GM21423 (cell line): Measurements from ENCODE around the gene TXNRD1.
"Not testable (repeated sequence)": the region's sequence is repeated elsewhere in the genome, so short reads cannot be mapped to it uniquely, and the experiment has no call there.

Experiments used
- ATAC-seq: cut with Tn5 transposase; IDR thresholded peaks from one replicate; pipeline ENCODE4 v1.9.1; 2021; ENCODE audit warnings: mild to moderate bottlenecking, moderate library complexity; ENCODE audit not compliant: unreplicated experiment

Gene TXNRD1

DNA sequence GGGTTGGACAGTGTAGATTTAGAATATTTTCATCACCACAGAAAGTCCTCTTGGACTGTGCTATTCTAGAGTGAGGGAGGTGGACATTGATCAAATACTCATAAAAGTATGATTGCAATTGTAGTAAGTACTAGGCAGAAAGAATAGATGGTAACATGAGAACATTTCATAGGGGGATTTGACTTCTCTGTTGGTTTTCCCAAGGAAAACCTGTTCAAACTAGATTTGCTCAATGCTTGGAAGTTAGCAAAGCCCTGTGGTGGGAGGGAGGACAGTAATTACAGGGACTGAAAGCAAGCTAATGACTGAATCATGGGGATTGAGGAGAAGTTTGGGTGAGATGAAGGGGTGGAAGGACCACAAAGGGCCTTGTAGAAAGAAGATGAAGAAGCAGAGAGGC lies 63.6 kb downstream of the TXNRD1 start:
- ATAC-seq = no peak

DNA sequence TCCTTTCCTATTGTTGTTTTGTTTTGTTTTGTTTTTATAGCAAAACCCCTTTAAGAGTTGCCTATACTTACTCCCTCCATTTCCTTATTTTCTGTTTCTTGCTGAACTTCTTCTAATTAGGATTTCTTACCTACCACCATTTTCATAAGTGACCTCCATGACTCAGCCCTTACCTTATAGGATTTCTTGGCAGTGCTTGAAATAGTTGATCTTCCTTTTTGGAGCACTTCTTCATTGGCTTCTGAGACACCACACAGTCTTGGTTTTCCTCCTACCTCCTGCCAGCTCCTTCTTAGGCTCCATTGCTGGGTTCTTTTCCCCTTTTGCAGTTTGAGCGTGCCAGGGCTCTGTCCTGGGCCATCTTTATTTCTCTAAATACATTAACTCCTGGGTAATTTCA lies 64.5 kb downstream of the TXNRD1 start:
- ATAC-seq = no peak

DNA sequence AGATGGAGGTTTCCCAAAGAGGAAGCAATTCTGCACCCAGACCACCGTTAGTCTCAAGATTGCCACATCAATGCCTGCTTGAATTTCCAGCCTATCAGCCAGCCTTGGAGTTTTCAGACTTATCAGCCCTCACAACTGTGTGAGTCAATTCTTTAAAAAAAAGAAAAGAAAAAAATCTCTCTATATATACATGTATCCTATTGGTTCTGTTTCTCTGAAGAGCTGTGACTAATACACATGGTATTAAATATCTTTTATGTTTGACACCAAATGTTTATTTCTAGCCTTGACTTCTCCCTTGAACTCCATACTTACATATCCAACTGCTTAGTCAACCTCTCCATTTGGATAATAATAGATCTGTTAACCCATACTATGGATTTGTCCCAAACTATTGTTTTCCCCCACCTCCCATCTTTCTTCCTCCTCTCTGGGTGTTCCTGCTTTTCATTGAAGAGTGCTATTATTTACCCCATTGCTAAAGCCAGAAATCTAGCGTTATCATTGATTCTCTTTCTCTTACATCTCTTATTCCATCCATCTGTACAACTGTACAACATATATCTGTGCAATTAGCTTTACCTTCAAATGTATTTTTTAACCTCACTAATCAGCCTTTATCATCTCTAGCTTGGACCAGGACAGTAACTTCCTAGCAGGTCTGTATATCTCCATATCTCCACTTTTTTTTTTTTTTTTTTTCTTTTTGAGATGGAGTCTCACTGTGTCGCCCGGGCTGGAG lies 65.3 kb downstream of the TXNRD1 start:
- ATAC-seq = no peak

DNA sequence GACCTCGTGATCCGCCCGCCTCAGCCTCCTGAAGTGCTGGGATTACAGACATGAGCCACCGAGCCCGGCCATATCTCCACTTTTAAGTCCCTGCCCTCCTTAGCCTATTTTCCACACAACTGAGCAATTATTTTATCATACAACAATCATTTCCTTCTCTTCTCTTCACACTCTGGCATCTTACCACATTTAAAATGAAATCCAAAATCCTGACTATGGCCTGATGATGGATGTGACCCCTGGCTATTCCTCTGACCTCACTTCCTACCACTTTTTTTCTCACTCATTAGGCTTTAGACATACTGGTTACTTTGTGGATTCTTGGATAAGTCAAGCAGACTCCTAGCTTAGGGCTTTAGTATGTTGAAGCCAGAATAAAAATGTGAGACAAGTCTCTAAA lies 66.1 kb downstream of the TXNRD1 start:
- ATAC-seq = no peak

DNA sequence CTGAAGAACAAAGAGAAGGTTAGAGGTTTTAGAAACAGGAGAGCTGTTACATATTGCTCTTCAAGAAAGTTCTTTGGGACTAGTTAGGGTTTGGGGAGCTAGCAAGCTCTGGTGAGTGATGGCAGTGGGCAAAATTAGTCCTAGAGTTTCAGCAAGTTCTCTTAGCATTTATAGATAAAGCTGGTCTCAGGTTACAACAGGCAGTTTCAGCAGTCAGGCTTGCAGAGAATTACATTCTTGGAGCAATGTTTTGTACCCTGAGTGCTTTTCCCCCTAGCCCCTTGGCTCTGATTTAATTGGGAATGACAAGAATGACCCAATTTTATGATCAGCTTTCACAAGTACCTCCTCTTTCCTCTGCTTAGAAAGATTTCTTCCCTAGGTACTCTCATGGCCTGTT lies 66.5 kb downstream of the TXNRD1 start:
- ATAC-seq = no peak

DNA sequence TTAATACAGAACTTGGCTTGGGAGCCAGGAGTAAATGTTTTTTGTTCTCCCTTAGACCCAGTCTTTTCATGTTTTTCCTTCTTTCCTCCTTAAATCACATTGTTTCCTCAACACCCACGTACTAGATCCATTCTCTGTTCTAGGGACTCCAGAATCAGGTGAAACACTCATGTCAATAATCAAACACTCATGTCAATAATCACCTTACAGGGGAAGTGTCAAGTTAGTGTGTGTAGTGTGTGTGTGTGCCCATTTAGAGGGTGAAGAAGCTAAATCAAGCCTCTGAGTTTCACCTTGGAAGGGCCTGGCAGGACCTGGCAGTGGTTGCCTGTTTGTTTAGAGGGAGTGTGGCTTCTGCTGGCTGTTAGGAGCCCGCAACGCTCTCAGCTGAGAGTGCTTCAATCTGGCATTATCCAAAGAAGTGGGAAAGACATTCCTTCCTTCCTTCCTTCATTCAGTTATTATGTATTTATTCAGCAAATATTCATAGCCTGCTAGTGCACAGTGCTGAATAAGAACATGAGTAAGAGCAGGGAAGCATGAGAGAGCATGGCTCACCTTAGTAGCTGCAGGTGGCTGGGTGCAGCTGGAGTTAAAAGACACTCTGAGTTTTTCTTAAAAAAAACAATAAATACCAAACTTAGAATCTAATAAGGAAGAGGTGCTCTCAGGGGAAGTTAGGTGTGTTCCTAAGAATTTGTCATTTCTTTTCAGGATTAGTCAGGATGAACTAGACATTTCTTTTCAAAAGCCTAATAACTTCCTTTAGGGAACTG lies 70.3 kb downstream of the TXNRD1 start:
- no peak for ATAC-seq

DNA sequence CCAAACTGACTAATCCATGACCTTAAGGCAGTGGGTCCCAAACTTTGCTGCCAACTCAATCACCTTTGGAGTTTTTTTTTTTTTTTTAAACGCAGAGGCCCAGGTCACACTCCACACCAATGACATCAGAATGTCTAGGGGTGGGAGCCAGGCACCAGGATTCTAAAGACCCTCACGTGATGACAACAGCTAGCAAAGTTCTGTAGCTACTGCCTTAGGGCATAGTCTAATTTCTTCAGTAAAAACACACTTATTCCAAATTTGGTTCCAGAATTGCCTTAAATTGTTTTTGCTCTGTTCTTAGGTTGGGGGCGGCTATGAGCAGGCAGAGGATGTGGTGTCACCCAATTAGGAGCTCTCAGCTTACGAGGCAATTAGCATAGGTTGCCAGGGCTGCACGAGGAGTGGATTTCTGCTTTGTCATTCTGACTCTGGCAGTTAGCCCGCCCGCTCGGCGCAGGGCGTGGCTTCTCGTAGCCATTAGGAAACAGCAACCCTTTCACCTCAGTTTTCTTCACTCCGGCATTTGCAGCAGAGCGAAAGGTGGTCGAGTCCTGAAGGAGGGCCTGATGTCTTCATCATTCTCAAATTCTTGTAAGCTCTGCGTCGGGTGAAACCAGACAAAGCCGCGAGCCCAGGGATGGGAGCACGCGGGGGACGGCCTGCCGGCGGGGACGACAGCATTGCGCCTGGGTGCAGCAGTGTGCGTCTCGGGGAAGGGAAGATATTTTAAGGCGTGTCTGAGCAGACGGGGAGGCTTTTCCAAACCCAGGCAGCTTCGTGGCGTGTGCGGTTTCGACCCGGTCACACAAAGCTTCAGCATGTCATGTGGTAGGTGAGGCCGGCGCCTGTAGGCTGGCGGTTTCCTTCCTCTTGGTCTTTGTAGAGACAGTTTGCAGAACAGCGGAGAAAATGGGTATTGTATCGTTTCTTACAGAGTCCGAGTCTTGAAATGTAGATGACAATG lies 71.2 kb downstream of the TXNRD1 start:
- ATAC-seq = peak; percentile 88

DNA sequence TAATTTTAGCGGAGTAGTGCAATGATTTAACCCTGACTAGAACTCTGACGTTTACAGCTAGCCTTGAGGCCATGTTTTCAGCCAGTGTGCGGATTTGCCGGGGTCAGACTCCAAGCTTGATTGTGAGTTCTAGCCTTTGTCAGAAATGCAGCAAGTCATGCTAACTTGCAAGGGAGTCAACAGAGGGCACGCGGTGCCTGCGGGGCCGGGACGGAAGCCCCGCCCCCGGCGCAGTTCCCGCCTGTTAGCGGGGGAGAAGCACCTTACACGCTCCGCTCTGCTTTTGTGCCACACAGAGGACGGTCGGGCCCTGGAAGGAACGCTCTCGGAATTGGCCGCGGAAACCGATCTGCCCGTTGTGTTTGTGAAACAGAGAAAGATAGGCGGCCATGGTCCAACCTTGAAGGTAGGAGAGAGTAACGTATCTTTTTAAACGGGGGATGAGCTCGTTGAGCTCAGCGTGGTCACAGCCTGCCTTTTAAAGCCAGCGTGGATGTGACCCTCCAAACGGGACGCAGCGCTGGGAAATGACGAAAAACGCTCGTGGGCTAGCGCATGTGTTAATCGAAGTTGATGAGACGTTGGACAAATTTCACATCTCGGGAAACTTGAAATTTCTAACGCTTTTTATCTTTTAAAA lies 73.2 kb downstream of the TXNRD1 start:
- peak; percentile 51 for ATAC-seq

DNA sequence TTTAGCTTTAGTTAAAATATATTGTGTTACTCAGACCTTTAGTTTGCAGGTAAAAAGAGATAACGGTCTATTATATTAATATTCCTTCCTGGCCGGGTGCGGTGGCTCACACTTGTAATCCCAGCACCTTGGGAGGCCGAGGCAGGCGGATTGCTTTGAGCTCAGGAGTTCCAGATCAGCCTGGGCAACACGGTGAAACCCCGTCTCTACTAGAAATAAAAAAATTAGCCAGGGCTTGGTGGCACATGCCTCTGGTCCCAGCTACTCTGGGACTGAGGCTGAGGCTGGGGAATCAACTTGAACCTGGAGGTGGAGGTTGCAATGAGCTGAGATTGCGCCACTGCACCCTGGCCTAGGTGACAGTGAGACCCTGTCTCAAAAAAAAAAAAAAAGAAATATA lies 74.7 kb downstream of the TXNRD1 start:
- no peak for ATAC-seq

DNA sequence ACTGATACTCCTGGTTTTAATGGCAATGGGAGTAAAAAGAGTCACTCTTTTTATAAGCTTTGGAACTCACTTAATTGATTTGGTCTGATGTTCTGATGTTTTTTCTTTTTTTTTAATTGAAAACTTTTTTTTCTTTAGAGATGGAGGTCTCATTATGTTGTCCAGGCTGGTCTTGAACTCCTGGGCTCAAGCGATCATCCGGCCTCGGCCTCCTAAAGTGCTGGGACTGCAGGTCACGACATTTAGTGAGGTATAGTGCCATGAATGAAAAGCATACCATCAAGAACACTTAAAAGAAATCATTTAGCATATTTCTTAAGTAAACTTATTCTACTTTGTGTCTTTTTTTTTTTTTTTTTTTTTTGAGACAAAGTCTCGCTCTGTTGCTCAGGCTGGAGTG lies 75.3 kb downstream of the TXNRD1 start:
- ATAC-seq = no peak

DNA sequence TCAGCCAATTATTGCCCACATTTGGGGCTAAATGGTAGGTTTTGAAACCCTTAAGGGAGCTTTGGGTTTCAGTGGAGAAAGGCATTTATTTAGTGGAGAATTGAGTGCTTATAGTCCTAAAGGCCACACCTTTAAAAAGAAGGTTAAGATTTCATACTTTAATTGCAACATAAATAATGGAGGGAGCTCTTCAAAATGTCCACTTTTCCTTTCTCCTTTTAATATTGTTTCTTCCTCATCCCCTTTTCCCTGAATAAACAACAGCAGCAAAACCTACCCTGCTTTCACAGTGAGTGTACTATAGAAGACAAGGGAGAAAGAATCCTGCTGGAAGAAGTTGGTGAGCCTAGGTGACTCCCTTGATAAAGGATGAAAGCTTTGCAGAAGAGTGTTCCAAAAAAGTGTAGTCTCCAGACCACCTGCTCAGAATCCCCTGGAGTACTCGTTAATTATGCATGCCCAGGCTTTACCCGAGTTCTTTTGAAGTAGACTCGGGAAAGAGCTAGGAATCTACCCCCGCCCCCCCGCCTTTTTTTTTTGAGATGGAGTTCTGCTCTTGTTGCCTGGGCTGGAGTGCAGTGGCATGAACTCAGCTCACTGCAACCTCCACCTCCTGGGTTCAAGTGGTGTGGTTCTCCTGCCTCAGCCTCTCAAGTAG lies 76.4 kb downstream of the TXNRD1 start:
- no peak for ATAC-seq

DNA sequence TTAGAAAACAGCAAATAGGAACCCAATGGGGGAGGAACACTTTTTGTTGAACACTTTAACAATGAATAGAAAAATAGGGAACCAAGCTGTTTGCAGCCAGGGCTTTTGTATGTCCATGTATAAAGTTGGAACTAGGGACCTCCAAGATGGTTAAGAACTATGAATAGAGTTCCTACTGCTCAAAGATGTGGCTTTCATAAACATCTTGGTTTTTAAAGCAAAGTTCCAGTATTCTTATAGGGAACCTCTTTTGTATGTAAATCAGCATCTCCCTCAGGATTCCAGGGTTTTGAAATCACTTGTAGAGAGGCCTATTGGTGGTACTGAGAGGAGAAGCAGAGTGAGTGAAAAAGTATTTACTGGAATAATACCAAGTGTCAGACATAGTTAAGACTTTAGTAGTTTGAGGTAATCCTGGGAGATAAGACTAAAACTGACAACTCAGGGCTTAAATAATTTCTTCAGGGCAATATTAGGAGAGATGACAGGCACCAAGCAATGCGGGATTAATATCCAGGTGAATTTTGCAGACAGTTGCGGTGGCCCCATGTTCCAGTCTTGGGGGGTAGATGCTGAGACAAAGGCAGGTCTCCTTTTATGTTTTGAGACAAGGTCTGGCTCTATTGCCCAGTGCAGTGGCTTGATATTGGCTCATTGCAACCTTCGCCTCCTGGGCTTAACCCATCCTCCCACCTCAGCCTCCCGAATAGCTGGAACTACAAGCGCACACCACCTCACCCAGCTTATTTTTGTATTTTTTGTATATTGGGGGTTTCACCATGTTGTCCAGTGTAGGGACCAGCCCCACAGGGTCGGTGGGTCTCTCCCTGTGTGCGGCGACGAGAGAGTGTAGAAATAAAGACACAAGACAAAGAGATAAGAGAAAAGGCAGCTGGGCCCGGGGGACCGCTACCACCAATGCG lies 77.6 kb downstream of the TXNRD1 start:
- no peak for ATAC-seq

DNA sequence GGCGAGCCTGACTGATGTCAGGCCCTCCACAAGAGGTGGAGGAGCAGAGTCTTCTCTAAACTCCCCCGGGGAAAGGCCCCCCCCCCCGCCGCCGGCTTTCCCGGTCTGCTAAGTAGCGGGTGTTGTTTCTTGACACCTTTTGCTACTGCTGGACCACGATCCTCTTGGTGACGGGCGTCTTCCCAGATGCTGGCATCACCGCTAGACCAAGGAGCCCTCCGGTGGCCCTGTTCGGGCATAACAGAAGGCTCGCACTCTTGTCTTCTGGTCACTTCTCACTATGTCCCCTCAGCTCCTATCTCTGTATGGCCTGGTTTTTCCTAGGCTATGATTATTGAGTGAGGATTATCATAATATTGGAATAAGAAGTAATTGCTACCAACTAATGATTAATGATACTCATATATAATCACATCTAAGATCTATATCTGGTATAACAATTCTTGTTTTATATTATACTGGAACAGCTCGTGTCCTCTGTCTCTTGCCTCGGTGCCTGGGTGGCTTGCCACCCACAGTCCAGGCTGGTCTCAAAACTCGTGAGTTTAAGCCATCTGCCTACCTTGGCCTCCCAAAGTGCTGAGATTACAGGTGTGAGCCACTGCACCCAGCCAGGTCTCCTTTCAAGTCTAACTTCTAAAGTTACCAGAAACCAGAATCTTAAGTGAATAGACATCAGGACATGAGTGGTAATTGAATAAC lies 78.7 kb downstream of the TXNRD1 start:
- not testable (repeated sequence) for ATAC-seq

DNA sequence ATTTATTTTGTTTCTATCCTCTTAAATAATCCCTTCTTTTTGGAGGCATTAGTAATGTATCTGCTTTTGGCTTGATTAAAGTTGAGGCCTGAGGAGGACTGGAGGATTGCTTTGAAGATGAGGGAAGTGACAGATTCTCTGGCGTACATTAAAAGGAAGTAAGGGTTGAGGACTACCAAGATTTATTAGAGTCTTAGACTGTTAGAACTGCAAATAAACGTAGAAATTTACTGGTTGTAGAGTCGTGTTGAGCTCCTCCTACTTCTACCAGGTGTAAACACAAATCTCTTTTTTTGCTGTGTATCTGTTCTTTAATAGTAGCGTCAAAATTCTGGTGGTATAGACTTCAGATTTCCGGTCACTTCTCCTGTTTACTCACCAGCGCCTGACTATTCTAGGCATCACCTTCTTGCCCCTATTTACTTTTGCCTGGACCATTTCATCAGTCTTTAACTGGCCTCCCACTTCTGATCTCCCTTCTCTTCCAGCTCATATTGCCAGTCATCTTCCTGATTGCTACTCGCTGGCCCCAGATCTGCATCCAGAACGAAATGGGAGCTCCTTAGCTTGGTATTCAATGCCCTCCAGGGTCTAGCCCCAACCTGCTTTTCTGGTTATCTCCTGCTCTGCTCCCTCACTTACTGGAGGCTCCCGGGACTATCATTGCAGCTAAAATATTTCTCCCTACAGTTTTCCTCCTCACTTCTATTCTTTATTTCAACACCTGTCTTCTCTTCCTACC lies 79.5 kb downstream of the TXNRD1 start:
- ATAC-seq = no peak

DNA sequence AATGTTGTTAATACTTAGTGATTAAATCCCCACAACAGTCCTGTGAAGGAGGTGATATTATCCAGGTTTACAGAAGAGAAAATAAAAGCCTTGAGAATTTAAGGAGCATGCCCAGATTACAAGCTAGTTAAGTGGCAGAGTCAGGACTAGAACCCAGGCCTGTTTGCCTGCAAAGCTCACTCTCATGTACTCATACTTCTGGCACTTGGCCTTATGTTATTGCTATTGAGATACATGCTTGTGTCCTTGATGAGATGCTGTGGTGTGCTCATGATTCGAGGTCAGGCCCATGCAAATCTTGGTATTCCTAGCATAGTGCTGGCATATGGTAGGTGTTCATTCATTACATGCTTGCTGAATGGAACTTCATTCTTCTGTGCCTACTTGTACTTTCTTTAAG lies 80.4 kb downstream of the TXNRD1 start:
- ATAC-seq = no peak

DNA sequence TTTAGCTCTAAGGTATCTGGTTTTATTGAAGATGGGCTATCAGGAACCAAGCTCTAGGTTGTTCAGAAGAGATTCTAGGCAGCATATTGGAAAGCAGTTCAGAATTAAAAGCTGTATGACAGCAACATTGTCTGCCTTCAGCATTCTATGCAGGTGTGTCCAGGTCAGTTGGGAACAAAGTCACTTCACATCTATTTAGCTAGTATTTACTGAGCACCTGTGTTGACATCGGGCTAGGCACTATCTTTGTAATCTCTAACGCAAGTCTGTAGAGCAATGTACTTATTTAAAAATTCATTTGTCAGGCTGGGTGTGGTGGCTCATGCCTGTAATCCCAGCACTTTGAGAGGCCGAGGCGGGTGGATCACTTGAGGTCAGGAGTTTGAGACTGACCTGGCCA lies 81.1 kb downstream of the TXNRD1 start:
- no peak for ATAC-seq

DNA sequence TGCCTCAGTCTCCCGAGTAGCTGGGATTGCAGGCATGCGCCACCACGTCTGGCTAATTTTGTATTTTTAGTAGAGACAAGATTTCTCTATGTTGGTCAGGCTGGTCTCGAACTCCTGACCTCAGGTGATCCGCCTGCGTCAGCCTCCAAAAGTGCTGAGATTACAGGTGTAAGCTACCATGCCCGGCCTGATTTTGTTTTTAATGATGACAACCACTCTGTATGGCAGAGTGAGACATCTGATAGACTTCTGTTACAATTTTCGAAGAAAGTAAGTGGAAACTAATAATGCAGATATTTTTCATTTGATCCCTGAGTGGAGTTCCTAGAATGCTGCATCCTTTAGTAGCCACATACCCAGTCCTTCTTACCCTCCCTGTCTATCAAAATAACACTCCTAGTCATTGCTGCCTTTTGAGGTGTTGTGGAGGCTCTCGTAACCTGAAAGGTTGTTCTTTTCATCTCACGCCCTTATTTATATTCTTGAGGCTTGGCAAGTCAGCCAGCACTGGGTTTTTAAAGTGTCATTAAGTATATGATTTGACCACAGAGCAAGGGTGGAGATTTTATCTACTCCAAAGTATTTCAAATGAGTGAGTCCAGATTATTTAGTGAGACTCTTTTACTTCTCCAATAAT lies 82.0 kb downstream of the TXNRD1 start:
- no peak for ATAC-seq
